NCI-H2171 treated with DMSO at 0.1 percent for 48 hours (cell line): Measurements from ENCODE around the gene TUBGCP3.

Experiments
- DNase-seq: peaks from one replicate; lab custom pipeline; 2025; lab: John Stamatoyannopoulos, UW

The TUBGCP3 gene

DNA sequence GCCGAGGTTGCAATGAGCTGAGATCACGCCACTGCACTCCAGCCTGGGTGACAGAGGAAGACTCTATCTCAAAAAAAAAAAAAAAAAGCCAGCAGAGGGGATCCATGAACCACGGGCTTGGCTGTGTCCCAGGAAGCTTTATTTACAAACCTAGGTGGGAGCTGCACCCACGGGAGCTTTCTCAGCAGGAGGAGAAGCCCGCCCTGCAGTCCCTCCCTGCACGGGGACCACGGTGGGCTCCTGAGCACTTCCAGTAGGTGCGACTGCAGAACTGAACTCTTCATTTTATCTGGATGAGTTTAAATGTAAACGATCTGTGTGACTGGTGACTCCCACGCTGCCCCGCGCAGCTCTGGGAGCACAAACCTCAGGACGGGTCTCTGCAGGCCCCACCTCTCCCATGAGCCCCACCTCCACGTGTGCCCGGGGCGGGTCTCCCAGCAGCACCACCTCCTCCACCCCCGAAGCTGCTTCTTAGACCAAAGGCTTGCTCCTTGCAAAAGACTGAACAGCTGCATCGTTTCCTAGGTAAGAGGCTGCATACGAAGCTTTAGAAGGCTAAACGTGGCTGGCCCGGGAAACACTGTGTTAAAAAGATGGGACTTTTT is 145.4 kb downstream of the TUBGCP3 start:
- DNase-seq, result peak; percentile 37

DNA sequence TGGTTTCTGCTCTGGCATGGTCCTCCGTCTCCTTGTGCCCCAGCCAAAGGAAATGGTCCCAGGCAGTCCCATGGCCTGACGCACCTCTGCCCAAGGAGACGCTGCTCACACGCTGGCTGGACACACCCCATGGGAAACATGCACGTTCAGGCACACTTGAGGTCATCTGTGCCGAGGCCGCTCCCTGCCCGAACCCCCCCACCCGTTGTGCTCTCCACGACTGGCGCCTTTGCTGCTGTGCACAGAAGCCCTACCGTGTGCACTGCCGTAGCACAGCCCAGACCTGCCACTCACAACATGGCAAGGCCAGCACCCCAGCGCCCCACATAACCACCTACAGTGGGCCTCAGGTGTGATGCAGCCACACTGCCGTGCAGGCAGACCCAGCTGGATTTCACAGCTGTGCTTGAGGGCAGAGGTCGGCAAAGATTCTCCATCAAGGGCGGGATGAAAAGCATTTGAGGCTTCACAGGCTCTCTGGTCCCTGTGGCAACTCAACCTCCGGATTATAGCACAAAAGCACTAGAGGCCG is 146.1 kb downstream of the TUBGCP3 start:
- DNase-seq, result no peak

GRCh38 chr13:112441226-112441625 is 146.7 kb downstream of the TUBGCP3 start:
- no peak for DNase-seq

DNA sequence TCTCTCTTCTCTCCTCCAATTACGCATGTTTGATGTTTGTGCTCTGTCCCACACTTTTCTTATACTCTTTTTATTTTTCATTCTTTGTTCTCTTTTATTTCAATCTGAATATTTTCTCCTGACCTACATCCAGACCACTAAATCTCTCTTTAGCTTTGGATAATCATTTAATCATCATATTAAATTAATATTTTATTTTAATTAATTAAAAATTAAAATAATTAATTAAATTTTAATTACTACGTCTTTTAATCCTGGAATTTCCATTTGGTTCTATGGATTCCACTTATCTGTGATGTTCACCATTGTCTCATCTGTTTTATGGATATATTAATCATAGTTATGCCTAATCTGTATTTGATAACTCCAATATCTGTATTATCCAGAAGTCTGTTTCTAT is 149.4 kb downstream of the TUBGCP3 start:
- DNase-seq, result no peak

DNA sequence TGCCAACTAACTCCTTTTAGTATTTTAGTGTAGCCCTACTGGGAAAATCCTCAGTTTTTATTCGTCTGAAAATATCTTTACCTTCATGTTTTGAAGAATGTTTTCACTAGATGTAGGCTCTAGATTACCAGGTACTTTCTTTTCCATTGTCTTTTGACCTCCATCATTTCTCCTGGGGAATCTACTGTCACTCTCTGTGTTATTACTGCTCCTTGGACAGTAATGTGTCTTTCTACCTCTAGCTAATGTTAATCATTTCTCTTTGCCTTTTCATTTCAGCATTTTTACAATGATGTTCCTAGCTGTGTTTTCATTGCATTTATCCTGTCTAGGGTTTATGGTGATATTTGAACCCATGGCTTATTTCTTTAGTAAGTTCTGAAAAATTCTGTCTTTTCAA is 149.9 kb downstream of the TUBGCP3 start:
- no peak for DNase-seq

GRCh38 chr13:112435973-112436372 is 152.0 kb downstream of the TUBGCP3 start:
- no peak for DNase-seq
